ENCODE data around the gene PKD2. TPM values are rescaled to one million over a fixed set of nuclear protein-coding genes. Genes with fewer than 3 reads are reported as not detected.

Gene PKD2
- total RNA-seq = 110 and 161 TPM in 2 replicates

GRCh38 chr4:88007304-88008121, at the start of gene PKD2:
Gene PKD2 (plus strand): TSS chr4:88007635. CDS start chr4:88007734, 99 bp downstream.
- TF ChIP-seq, protein P1, sequence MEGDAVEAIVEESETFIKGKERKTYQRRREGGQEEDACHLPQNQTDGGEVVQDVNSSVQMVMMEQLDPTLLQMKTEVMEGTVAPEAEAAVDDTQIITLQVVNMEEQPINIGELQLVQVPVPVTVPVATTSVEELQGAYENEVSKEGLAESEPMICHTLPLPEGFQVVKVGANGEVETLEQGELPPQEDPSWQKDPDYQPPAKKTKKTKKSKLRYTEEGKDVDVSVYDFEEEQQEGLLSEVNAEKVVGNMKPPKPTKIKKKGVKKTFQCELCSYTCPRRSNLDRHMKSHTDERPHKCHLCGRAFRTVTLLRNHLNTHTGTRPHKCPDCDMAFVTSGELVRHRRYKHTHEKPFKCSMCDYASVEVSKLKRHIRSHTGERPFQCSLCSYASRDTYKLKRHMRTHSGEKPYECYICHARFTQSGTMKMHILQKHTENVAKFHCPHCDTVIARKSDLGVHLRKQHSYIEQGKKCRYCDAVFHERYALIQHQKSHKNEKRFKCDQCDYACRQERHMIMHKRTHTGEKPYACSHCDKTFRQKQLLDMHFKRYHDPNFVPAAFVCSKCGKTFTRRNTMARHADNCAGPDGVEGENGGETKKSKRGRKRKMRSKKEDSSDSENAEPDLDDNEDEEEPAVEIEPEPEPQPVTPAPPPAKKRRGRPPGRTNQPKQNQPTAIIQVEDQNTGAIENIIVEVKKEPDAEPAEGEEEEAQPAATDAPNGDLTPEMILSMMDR (IDR thresholded peaks at IDR 0.05; ENCODE audit: insufficient read depth, low read depth, low read length) = no peak
- peak; percentile 75 for DNase-seq (ENCODE audit: low read depth)
- H3K4me3 ChIP-seq (ENCODE audit: low read depth, low read length) = peak within 1 kb of the TSS; percentile 83

GRCh38 chr4:87961993-87962392, 45.4 kb upstream of the PKD2 start:
- TF ChIP-seq, protein P1 (IDR thresholded peaks at IDR 0.05; ENCODE audit: insufficient read depth, low read depth, low read length) = no peak

GRCh38 chr4:87962398-87963146, 44.9 kb upstream of the PKD2 start:
- H3K4me3 ChIP-seq (ENCODE audit: low read depth, low read length) = no peak overlapping the region
- DNase-seq (ENCODE audit: low read depth) = no peak
- TF ChIP-seq, protein P1 (IDR thresholded peaks at IDR 0.05; ENCODE audit: insufficient read depth, low read depth, low read length) = no peak

More at GRCh38 chr4:87961993-87962392, 45.4 kb upstream of the PKD2 start:
- DNase-seq (ENCODE audit: low read depth) = peak; percentile 42
- H3K4me3 ChIP-seq (ENCODE audit: low read depth, low read length) = no peak overlapping the region

DNA sequence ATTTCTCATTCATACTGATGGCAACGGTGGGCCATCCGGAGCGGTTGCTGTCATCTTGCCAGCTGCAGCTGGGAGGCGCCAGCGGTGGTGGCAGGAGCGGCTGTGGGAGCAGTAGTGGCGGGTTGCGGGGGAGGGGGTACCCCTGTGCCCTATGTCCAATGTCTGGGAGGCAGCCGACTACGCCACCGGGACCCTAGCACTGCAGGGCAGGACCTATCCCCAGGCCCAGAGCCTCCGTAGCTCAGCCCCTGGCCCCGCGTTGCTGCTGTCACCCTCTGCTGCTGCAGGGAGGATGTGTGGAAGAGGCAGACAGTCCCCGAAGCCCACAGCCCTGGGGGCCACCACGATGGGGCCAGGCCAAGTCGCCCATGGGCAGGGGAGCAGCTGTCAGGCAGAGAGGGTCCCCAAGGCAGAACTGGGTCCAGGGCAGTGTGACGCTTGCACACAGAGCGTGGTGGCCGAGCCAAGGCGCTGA, 41.9 kb upstream of the PKD2 start:
- DNase-seq (ENCODE audit: low read depth) = no peak
- H3K4me3 ChIP-seq (ENCODE audit: low read depth, low read length) = no peak overlapping the region
- TF ChIP-seq, protein P1 (IDR thresholded peaks at IDR 0.05; ENCODE audit: insufficient read depth, low read depth, low read length) = no peak

GRCh38 chr4:87966095-87966496, 41.3 kb upstream of the PKD2 start:
- DNase-seq (ENCODE audit: low read depth) = no peak
- TF ChIP-seq, protein P1 (IDR thresholded peaks at IDR 0.05; ENCODE audit: insufficient read depth, low read depth, low read length) = no peak

GRCh38 chr4:87967193-87967592, 40.2 kb upstream of the PKD2 start:
- DNase-seq (ENCODE audit: low read depth) = no peak
- TF ChIP-seq, protein P1 (IDR thresholded peaks at IDR 0.05; ENCODE audit: insufficient read depth, low read depth, low read length) = no peak

More at GRCh38 chr4:87966095-87966496, 41.3 kb upstream of the PKD2 start:
- H3K4me3 ChIP-seq (ENCODE audit: low read depth, low read length) = no peak overlapping the region

More at GRCh38 chr4:87967193-87967592, 40.2 kb upstream of the PKD2 start:
- no peak overlapping the region for H3K4me3 ChIP-seq (ENCODE audit: low read depth, low read length)

Measured in fibroblast of villous mesenchyme (primary cell).